ENCODE data around the gene JAKMIP1. TPM values are rescaled to one million over a fixed set of nuclear protein-coding genes. Genes with fewer than 3 reads are reported as not detected.

Gene JAKMIP1
- total RNA-seq, 2 experiments from 2014 or later: 4.0 to 5.1 TPM

DNA sequence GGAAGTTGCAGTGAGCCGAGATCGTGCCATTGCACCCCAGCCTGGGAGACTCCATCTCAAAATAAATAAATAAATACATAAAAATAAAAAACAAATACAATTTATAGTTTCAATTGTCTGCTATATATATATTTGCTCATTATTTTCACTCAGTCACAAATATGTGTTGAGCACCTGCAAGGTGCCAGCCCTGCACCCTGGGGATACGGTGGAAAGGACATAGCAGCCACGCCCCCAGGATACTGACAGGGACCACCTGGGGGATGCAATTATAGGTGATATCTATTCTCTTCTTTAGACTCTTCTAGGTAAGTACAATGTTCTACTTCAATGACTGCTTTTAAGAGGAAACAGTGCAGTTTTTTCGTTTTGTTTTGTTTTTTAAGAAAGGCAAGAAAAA, 85.0 kb downstream of the JAKMIP1 start:
- POLR2A ChIA-PET: interaction anchor here (0.6 kb wide), 1 partner anchor 47 kb away, joined by 3 read pairs; no protein-coding TSS in a partner anchor
- H4K20me1 ChIP-seq (ENCODE audit: insufficient read depth, low read length): no peaks in the 10 kb centered on the region
- intact Hi-C loops (cut with micrococcal nuclease; ENCODE audit: unreplicated experiment): no loop called here
- H3K4me1 ChIP-seq (ENCODE audit: insufficient read depth, low read length, poor library complexity, severe bottlenecking): no peaks in the 10 kb centered on the region
- H3K27ac ChIP-seq (ENCODE audit: low read depth, low read length, poor library complexity, severe bottlenecking): no peak overlapping the region
- no peak for DNase-seq (ENCODE audit: low spot score)
- CTCF ChIA-PET (ENCODE audit: unreplicated experiment): no interaction called here
- no peak overlapping the region for H3K4me2 ChIP-seq (ENCODE audit: low read length)
- BruUV-seq (replicated peaks): no TSS peak
- H2AFZ ChIP-seq (ENCODE audit: low read length): no peak overlapping the region
- H3K4me3 ChIP-seq (ENCODE audit: low read depth, low read length, poor library complexity, severe bottlenecking): no peak overlapping the region
- no peaks in the 10 kb centered on the region for H3K79me2 ChIP-seq (ENCODE audit: insufficient read depth, low read depth, low read length)
- H3K9me3 ChIP-seq (ENCODE audit: low read length): no peaks in the 10 kb centered on the region
- H3K36me3 ChIP-seq (ENCODE audit: insufficient read depth, low read length): no peaks in the 10 kb centered on the region
- no peaks in the 10 kb centered on the region for H3K9me2 ChIP-seq (ENCODE audit: insufficient read depth, low read length)
- TF ChIP-seq EZH2phosphoT487 (IDR thresholded peaks at IDR 0.05; ENCODE audit: borderline replicate concordance, low read depth, low read length): no peak
- no peak for TF ChIP-seq CTCF (conservative IDR thresholded peaks at IDR 0.05; ENCODE audit: low read length)

DNA sequence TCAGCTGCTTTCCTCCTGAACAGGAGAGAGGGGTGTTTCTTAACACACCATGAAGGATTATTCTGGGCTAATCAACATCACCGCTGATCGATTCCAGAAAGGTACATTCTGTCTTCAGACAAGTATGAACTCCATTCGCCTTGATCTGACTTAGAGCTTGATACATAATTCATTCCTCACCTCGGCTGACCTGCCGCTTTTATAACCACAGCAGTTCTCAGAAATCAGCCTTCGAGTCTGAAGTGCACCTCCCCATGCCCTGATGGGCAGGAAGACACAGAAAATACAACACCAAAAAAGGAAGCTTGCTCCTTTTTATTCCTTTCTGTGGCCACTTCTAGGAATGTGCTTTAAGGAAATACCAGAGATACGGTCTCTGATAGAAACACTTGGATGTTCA, 85.7 kb downstream of the JAKMIP1 start:
- DNase-seq (ENCODE audit: low spot score): no peak
- POLR2A ChIA-PET: no interaction called here

DNA sequence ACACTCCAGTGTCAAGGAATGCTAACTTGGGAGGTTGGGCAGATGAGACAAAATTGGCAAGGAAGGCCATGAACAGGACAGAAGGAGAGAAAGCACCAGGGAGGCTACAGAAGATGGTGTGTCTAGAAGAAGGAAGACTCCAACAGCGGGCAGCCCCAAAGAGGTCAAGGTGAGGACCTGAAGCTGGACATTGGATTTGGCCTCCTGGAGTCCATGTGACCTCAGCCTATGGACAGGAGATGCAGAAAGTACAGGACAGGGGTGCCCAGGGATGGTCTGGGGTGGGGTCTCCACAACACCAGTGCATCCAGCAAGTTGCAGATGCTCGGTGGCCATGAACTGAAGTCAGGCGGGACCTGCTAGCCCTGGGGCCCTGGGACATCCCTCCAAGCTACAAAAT, 86.2 kb downstream of the JAKMIP1 start:
- no peaks in the 10 kb centered on the region for H4K20me1 ChIP-seq (ENCODE audit: insufficient read depth, low read length)
- ChIA-PET CTCF (ENCODE audit: unreplicated experiment) (no interaction called here), POLR2A (no interaction called here)
- no peaks in the 10 kb centered on the region for H3K9me2 ChIP-seq (ENCODE audit: insufficient read depth, low read length)
- DNase-seq (ENCODE audit: low spot score): no peak
- no peak overlapping the region for H3K4me2 ChIP-seq (ENCODE audit: low read length)
- H3K4me1 ChIP-seq (ENCODE audit: insufficient read depth, low read length, poor library complexity, severe bottlenecking): no peaks in the 10 kb centered on the region
- no peak overlapping the region for H3K27ac ChIP-seq (ENCODE audit: low read depth, low read length, poor library complexity, severe bottlenecking)
- H2AFZ ChIP-seq (ENCODE audit: low read length): no peak overlapping the region
- no peaks in the 10 kb centered on the region for H3K36me3 ChIP-seq (ENCODE audit: insufficient read depth, low read length)
- H3K79me2 ChIP-seq (ENCODE audit: insufficient read depth, low read depth, low read length): no peaks in the 10 kb centered on the region
- no peaks in the 10 kb centered on the region for H3K9me3 ChIP-seq (ENCODE audit: low read length)
- BruUV-seq (replicated peaks): no TSS peak
- TF ChIP-seq CTCF (conservative IDR thresholded peaks at IDR 0.05; ENCODE audit: low read length) (no peak), EZH2phosphoT487 (IDR thresholded peaks at IDR 0.05; ENCODE audit: borderline replicate concordance, low read depth, low read length) (no peak)
- no peak overlapping the region for H3K4me3 ChIP-seq (ENCODE audit: low read depth, low read length, poor library complexity, severe bottlenecking)
- intact Hi-C loops (cut with micrococcal nuclease; ENCODE audit: unreplicated experiment): no loop called here

More for the DNA sequence above, 85.7 kb downstream of the JAKMIP1 start:
- H3K79me2 ChIP-seq (ENCODE audit: insufficient read depth, low read depth, low read length): no peaks in the 10 kb centered on the region
- no peaks in the 10 kb centered on the region for H3K4me1 ChIP-seq (ENCODE audit: insufficient read depth, low read length, poor library complexity, severe bottlenecking)
- no TSS peak for BruUV-seq (replicated peaks)
- no peak overlapping the region for H3K27ac ChIP-seq (ENCODE audit: low read depth, low read length, poor library complexity, severe bottlenecking)
- H3K4me3 ChIP-seq (ENCODE audit: low read depth, low read length, poor library complexity, severe bottlenecking): no peak overlapping the region
- CTCF ChIA-PET (ENCODE audit: unreplicated experiment): no interaction called here
- H3K9me3 ChIP-seq (ENCODE audit: low read length): no peaks in the 10 kb centered on the region
- no peaks in the 10 kb centered on the region for H3K9me2 ChIP-seq (ENCODE audit: insufficient read depth, low read length)
- intact Hi-C loops (cut with micrococcal nuclease; ENCODE audit: unreplicated experiment): no loop called here
- H2AFZ ChIP-seq (ENCODE audit: low read length): no peak overlapping the region
- no peaks in the 10 kb centered on the region for H4K20me1 ChIP-seq (ENCODE audit: insufficient read depth, low read length)
- no peak for TF ChIP-seq CTCF (conservative IDR thresholded peaks at IDR 0.05; ENCODE audit: low read length)
- no peak for TF ChIP-seq EZH2phosphoT487 (IDR thresholded peaks at IDR 0.05; ENCODE audit: borderline replicate concordance, low read depth, low read length)
- H3K36me3 ChIP-seq (ENCODE audit: insufficient read depth, low read length): no peaks in the 10 kb centered on the region
- H3K4me2 ChIP-seq (ENCODE audit: low read length): no peak overlapping the region

Measured in OCI-LY7 (cell line).